HG03354 (cell line): Measurements from ENCODE around the gene MPI.
A peak's percentile ranks its signal among the peaks of the same experiment; 100 is the strongest.
"Not testable (repeated sequence)": the region's sequence is repeated elsewhere in the genome, so short reads cannot be mapped to it uniquely, and the experiment has no call there.

Experiments
- ATAC-seq: cut with Tn5 transposase; IDR thresholded peaks from one replicate; pipeline ENCODE4 v1.9.1; 2021; ENCODE audit warnings: mild to moderate bottlenecking; ENCODE audit not compliant: unreplicated experiment, poor library complexity, severe bottlenecking

MPI gene

DNA sequence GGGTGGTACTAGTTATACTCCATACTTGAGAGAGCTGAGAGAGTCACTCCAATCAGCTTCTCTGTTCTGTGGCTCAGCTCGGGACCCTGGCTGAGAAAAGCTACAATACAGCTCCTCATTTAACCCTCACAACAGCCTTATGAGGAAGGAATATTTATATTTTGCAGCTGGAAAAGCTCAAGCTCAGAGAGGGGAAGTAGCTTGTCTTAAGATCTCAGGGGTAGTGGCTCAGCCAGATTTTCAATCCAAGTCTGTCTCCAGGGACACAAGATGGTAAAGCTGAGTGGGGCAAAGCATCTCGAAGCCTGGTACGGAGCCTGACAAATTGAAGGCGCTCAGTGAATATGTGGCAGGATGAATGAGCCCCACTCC, 31.5 kb upstream of the MPI start:
- no peak for ATAC-seq

DNA sequence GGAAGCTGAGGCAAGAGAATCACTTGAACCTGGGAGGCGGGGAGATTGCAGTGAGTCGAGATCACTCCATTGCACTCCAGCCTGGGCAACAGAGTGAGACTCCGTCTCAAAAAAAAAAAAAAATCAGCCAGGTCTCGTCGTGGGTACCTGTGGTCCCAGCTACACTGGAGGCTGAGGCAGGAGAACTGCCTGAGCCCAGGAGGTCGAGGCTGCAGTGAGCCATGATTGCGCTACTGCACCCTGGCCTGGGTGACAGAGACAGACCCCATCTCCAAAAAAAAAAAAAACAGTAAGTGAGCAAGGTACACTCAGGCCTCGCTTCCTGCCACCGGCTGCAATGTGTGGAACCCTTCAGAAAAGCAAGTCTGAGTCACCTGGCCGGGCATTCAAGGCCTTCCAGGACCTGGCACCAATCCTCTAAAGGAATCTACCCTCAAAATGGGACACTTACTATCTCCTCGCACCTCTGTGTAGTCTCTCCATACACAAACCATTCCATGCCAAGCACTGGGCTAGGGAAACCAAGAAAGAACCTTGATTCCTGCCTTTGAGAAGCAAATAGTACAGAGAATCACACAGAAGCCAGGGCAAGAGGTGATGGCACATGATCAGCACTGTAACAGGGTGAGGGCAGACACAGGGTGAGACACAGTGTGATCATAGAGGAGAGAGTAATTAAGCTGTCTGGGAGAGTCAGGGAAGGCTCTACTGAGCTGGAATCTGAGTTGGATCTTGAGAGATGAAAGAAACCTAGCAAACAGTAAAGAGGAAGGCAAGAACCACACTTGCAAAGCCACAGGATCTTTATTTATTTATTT, 26.4 kb upstream of the MPI start:
- no peak for ATAC-seq

DNA sequence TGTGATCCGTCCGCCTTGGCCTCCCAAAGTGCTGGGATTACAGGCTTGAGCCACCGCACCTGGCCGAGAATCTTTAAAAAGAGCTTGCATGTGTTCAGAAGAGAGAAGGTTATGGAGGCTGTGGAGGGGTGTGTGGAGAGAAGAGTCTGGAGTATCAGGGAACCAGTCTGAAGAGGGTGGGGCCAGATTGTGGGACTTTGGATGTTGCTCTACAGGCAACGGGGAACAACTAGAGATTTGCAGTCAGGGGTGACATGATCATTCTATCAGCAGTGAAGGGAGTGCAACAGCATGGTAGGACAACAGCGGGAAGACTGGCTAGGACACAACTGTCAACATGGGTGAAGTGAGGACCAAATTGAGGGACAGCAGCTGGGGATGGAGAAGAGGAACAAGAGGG, 25.5 kb upstream of the MPI start:
- ATAC-seq, result no peak

DNA sequence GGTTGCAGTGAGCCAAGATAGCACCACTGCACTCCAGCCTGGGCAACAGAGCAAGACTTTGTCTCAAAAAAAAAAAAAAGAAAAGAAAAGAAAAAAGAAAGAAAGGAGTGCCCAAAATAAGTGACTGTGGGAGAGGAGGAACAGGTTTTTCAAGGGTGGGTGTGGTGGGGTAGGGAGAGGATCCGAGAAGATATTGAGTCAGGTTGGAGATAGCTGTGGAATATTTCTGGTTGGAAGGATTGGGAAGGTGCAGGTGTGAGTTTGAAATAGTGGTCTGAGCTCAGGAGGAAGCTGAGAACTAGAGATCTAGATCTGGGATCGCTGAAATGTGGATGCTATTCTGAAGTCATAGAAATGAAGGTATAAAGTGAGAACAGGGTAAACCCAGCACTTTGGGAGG, 24.5 kb upstream of the MPI start:
- ATAC-seq, result no peak

DNA sequence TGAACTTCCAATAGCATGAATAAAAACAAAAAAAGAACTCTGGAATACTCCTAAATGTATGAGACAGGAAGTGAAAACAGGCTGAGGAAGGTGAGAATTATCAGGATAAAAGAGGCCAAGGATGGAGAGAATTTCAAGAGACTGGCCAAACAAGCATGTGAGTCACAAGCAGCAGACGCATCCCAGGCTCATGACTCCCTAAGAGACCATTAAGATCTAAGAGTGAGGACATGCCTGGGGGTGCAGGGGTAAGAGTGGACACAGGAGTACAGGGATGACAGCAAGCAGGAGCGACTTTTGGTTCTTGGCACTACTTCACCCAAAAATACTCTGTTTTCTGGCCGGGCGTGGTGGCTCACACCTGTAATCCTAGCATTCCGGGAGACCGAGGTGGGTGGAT, 23.8 kb upstream of the MPI start:
- ATAC-seq, result no peak

DNA sequence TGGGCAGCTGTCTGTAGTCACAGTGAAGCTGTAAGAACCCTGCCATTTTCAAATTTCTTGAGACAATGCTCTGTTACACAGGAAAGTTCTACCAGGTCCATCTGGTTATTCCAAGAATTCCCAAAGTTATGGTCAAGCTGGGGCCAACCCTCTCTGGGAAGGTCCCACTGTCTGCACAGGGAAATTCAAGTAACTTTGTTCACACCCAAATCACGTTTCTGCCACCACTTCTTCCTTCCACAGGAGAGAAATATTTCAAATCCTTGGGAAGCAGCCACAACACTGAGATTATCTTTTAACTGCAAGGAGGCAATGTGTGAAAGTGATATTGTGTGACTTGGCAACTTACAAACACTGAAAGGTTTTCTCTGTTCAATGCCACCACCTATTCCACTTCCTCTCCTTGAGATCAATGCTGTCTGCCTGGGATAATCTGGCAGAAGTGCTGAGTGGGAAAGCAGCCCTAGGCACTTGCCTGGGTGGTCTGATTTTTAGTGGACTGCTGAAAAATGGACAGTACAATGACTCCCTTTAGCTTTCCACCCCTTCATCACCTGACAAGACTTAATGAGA, 22.3 kb upstream of the MPI start:
- no peak for ATAC-seq

DNA sequence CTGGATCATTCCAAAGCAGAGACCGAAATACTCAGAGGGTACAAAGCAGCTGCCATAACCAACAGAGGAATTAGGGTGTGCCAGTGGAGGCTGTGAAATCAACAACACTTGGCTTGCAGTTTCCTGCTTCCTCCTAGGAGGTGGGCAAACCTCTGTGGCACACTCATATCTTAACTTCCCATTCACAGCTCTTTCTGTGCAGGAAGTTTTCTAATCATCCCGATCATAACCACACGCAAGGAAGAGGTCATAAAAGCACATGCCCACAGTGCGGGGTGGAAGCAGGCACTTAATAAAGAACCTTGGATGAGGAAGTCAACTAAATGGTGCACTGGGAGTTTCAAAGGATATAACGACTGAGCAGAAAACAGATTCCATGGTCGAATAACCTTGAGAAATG, 21.8 kb upstream of the MPI start:
- no peak for ATAC-seq

DNA sequence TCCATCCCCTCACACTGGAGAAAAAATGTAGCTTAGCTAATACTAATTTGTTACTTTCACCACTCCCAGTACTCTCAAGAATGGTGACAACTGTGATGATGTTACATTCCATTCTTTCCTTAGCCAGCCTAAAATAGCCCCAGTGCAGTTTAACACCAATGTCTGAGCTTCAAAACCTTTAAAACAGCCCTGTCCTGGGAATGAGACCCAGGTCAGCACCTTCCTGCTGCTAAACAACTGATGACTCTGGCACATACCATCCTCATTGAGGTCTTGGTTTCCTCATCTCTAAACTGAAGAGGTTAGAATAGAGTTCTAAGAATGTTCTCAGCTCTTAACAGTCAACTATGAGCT, 20.5 kb upstream of the MPI start:
- peak; percentile 2 for ATAC-seq

DNA sequence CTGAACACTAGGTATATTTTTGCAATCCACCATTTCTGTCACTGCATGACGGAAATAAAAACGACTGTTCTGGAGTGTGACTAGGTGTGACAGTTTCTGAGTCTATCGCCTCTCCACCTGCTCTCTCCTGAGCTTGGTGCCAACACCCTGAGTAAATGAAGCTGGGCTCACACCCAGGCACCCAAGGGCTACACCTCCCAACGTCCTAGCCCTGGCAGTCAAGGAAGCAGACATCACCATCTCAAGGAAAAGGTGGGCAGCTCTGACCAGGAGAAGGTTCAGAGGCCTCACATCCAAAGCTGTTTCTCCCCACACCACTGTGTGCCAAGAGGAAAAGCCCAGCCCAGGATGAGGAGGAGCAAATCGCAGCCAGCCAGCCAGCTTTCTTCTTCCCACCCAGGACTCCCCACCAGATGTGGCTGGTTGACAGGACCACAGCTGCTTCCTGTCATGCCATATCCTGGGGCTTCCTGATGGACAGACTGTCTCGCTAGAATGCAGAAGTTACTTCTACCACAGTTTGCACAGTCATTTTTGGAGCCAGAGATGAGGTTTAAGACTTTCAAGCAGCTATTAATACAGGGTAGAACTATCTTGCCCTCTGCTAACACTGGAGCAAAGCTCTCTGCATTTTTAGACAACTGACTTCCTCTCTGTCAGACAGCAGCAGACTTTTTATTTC, 20.0 kb upstream of the MPI start:
- ATAC-seq, result peak; percentile 64

DNA sequence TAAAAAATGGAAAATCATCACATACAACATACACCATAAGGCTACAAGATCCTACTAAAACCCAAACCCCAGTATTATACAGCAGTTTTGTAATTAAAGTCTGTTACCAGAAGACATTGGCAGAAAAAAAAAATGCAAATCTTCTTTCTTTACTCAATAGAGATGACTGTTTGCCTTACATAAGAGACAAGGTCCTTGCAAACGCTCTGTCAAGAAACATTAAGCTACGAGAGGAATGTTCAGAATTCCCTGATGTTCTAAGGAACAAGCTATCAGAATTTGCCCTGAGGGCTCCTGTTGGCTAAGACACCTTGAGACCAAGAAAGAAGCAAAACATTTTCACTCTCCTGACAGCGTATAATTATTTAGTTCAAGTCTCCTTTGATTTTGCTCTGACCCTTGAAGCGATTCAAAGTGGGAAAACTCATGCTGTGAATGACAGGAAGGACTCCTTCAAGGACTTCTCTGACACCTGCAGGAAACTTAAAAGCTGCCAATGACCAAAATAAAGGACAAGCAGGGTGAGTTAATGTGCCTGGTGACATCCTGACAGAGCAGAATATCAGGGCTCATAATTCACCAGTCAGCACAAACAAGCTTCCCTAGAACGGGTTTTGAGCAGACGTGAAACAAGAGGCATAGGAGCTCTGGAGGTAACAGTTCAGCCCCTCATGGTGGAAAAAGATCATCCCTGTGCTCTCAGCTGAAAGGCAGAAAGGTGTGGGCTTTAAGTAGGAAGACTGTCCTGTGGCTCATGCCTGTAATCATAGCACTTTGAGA, 19.2 kb upstream of the MPI start:
- ATAC-seq, result no peak

DNA sequence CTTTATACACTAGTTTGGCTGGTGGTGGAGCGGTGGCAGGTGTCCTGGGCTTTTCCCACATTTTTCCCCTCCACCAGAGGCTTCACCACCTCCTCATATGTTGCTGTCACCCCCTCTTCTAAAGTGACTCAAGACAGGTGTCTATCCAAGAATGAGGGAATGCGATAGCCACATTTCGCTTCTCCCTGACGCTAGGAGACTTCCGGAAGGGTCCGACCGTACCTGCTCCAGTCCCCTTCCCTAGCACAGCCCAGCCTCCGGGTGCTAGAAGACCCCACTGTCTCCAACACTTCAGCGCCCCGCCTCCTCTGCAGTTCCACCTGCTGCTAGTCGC, 17.2 kb upstream of the MPI start:
- no peak for ATAC-seq

DNA sequence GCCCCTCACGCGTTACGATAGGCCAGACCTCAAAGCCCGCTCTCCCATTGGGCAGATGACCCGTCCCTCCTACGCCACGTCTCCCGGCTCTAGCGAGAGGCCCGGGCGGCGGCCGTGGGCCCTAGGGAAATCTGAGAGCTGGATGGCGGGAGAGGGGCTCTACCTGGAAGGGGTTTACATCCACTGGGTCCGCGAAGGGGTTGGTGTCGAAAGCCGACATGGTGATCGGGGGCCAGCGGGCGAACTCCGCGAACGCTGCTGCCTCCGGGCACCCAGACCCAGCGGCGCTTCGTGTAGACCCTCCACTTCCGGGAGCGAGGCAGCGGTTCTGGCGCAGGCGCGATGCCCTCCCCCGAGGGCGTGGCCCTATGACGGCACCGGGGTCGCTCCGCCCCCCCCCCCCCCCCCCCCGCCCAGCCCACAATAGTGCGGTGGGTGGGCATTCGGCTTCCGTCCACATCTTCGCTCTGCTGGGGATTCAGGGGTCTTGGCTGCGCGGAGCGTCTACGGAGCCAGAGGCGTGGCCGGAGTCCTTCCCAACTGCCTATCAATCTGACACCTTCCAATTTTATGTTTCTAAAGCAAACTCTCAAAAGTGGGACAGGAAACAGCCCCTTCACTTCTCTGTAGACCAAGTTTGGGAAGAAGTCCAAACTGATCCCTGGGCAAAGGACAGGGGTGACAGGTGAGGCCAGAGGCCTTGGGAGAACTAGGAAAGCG, 16.6 kb upstream of the MPI start, which contains the start of gene SCAMP2:
Gene SCAMP2, minus strand, starts transcription at position 330 of the 720 bp plus-strand sequence. Its CDS starts 110 bp downstream, at position 220.
- peak; percentile 86 for ATAC-seq

DNA sequence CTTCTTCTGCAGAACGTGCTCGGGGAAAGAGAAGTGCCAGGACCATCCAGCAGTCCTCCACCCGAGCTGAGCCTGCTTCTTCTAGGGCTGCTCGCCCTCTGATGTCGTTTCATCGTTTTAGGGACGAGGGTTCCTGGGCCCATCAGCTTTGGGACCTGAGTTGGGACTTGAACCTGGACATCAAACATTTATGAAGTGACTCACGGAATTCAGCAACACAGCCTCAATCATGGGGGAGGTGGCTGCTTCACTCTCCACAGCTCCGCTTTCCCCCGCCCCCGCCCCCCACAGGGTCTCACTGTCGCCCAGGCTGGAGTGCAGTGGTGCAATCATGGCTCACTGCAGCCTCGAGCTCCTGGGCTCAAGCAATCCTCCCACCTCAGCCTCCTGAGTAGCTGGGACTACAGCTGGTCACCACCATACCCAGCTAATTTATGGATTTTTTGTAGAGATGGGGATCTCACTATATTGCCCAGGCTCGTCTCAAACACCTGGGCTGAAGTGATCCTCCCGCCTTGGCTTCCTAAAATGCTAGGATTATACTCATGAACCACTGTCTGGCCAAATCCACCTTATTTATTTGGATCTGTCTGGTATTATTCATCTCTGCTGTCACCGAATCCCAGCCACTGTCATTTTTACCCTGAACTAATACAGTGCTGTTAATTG, 16.0 kb upstream of the MPI start:
- no peak for ATAC-seq

DNA sequence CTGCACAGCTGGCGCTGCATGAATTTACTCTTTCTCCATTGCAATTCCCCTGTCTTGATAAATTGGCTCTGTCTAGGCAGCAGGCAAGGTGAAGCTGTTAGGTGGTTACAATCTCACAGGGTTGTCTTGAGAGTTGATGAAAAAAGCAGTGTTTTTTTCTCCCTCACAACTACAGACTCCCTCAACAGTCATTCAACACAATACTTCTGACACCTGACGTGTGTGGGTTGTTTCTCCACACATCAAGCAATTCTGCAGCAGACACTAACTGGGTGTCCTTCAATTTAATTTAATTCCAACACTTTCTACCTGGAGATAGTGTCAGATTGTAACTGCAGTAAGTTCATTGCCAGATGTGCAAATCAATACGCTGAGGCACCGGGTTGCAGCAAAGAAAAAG, 11.6 kb upstream of the MPI start:
- ATAC-seq, result no peak

DNA sequence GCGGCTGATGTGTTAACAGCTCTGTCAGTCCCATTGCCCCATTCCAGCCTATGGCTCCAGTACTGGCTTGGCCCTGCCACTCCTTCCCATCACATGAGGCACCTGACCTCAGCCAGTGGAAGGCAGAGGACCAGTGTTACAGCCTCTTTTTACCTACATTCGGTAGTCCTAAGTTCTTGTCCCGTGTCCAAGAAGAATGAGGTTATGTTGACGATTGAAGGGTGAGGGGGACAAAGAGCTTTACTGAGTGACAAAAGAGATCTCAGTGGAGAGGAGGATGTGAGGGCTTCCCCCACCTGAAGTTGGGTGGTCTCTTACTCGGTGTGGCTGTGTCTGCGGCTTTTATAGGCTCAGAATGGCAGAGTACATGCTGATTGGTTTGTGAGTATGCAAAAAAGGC, 7.3 kb upstream of the MPI start:
- ATAC-seq, result no peak

DNA sequence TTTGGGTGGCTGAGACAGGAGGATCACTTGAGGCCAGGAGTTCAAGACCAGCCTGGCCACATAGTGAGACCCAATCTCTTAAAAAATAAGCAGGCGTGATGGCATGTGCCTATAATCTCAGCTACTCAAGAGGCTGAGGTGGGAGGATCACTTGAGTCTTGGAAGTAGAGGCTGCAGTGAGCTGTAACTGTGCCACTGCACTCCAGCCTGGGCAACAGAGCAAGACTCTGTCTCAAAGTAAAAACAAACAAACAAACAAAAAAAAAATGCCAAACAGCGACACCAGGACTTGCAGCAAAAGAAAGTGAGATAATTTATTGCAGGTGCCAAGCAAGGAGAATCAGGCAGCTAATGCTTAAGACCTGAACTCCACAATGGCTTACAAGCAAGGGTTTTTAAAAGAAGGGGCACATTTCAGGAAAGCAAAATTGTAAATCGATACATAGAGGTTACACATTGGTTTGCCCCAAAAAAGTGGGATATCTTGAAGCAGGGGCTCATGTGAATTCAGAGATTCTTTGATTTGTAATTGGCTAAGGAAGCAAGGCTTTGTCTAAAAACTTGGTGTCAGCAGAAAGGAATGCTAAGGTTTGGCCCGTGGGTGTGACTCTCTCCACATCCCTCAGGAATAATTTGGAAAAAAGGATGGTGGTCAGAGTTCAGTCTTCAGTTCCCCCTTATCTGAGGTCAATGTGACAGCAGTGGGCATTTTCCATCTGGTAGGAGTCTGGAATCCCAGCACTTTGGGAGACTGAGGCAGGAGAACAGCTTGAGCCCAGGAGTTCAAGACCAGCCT, 5.2 kb upstream of the MPI start:
- ATAC-seq, result no peak

DNA sequence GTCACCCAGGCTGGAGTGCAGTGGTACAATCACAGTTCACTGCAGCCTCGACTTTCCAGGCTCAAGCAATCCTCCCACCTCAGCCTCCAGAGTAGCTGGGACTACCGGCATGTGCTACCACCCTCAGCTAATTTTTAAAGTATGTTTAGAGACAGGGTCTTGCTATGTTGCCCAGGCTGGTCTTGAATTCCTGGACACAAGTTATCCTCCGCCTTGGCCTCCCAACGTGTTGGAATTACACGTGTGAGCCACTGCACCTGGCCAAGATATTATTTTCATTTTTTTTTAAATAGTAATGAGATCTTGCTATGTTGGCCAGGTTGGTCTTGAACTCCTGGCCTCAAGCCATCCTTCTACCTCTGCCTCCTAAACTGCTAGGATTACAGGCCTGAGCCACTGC, 4.4 kb upstream of the MPI start:
- ATAC-seq, result no peak

DNA sequence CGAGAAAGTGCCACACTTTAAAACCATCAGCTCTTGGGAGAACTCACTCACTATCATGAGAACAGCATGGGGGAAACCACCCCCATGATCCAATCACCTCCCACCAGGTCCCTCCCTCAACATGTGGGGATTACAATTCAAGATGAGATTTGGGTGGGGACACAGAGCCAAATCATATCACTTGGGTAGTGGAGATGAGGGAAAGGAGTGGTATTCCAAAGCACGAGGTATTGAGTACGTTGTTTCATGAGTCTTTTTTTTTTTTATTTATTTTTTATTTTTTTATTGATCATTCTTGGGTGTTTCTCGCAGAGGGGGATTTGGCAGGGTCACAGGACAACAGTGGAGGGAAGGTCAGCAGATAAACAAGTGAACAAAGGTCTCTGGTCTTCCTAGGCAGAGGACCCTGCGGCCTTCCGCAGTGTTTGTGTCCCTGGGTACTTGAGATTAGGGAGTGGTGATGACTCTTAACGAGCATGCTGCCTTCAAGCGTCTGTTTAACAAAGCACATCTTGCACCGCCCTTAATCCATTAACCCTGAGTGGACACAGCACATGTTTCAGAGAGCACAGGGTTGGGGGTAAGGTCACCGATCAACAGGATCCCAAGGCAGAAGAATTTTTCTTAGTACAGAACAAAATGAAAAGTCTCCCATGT, 2.2 kb upstream of the MPI start:
- not testable (repeated sequence) for ATAC-seq
